Psoas muscle (tissue), 8 donors: ENCODE data around the gene HIRA. TPM values are rescaled to one million over a fixed set of nuclear protein-coding genes. Genes with fewer than 3 reads are reported as not detected.

Experiments
- ATAC-seq, 4 donors: fragments of 200-7000 bp; cut with Tn5 transposase; one replicate each; pipeline ENCODE4 v1.9.1; 2020; ENCODE audit warnings: moderate library complexity in 3 of 4, mild to moderate bottlenecking in 2 of 4
- DNase-seq, 2 donors: peaks; one replicate each; pipeline ENCODE4 v3.0.0-alpha.2; 2020
- H3K27ac ChIP-seq: fragments of 200-600 bp; one replicate; pipeline ENCODE4 v1.8.0; 2022
- H3K27me3 ChIP-seq, 3 donors: fragments of 200-600 bp in 1 of 3; one replicate each; pipeline versions ENCODE4 v1.6.1 to v1.8.0; 2013 to 2022; ENCODE audit warnings: low read length in 2 of 3, mild to moderate bottlenecking in 2 of 3, moderate library complexity in 1 of 3; ENCODE audit not compliant: insufficient read depth in 3 of 3
- H3K36me3 ChIP-seq, 2 donors: fragments of 200-600 bp in 1 of 2; one replicate each; pipeline versions ENCODE4 v1.6.1 to v1.8.0; 2013 to 2022; ENCODE audit warnings: low read depth in 1 of 2, mild to moderate bottlenecking in 1 of 2, moderate library complexity in 1 of 2; ENCODE audit not compliant: insufficient read depth in 1 of 2
- H3K4me1 ChIP-seq: fragments of 200-600 bp; one replicate; pipeline ENCODE4 v1.8.0; 2022
- H3K4me3 ChIP-seq: fragments of 200-600 bp; one replicate; pipeline ENCODE4 v1.8.0; 2022; ENCODE audit warnings: mild to moderate bottlenecking
- H3K9me3 ChIP-seq: fragments of 200-600 bp; one replicate; pipeline ENCODE4 v1.8.0; 2022
- WGBS, 3 donors: extraction: QIAGEN DNeasy Blood & Tissue Kit; methylation state at CpG; one replicate each; pipeline versions ENCODE4 v1.1.6 to v1.1.7; 2013; 5-methylcytosine and 5-hydroxymethylcytosine counted together
- intact Hi-C, 2 donors: fragments of 100-400 bp; cut with DNase I; formaldehyde crosslinking; loops; one replicate each; pipeline versions ENCODE4 v1.11.0 to v1.14.2; 2022
- polyA plus RNA-seq, 3 donors: library from polyadenylated mRNA; stranded (reverse); fragments of 200-250 nt; gene quantifications; one replicate each; pipeline ENCODE4 v1.2.3, GENCODE V29; 2013
- total RNA-seq, 4 donors: library from RNA; stranded (reverse); fragmentation: NEBNext Ultra II Directional in 2 of 4; extraction: Animal tissue kit (Norgen Biotek cat#: 25700) in 2 of 4; gene quantifications; one replicate each; pipeline versions ENCODE4 v1.2.1 to v1.2.4, GENCODE V29; 2021 to 2023
- TF ChIP-seq, protein P1 (sequence below): fragments of 200-600 bp; IDR thresholded peaks from one replicate; pipeline ENCODE4 v1.8.0; 2022; ENCODE audit warnings: antibody characterized with exemption
- donor health status: healthy with polysubstance abuse.
- donor health status: DM: no; HTN: no; CAD: no; lungs with moderate emphysema.
- donor health status: Bipolar disorder and iron deficiency.
- donor health status: healthy.
- donor health status: DM: yes; HTN: yes; CAD: no.
- donor health status: DM: no; HTN: no; CAD: no.
- donor health status: DM: no; HTN: no; CAD: no.
- donor health status: DM: yes; HTN: yes; CAD: no.

The HIRA gene
- total and polyA plus RNA-seq, 7 donors: 12.3 to 32.7 (median 17.2) TPM

GRCh38 chr22:19360862-19361261 is 70.7 kb downstream of the HIRA start:
- H3K4me1 ChIP-seq: no peaks in the 10 kb centered on the region
- no peak for ATAC-seq
- no peak overlapping the region for H3K4me3 ChIP-seq
- DNase-seq: no peak
- WGBS, 3 donors: 96 to 100% (median 96%) methylated on average over 2 of the region's 2 CpGs
- H3K9me3 ChIP-seq: no peaks in the 10 kb centered on the region
- TF ChIP-seq, protein P1, sequence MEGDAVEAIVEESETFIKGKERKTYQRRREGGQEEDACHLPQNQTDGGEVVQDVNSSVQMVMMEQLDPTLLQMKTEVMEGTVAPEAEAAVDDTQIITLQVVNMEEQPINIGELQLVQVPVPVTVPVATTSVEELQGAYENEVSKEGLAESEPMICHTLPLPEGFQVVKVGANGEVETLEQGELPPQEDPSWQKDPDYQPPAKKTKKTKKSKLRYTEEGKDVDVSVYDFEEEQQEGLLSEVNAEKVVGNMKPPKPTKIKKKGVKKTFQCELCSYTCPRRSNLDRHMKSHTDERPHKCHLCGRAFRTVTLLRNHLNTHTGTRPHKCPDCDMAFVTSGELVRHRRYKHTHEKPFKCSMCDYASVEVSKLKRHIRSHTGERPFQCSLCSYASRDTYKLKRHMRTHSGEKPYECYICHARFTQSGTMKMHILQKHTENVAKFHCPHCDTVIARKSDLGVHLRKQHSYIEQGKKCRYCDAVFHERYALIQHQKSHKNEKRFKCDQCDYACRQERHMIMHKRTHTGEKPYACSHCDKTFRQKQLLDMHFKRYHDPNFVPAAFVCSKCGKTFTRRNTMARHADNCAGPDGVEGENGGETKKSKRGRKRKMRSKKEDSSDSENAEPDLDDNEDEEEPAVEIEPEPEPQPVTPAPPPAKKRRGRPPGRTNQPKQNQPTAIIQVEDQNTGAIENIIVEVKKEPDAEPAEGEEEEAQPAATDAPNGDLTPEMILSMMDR: no peak
- intact Hi-C loops: loop anchor here in 1 of 2 donors (10.0 kb wide), 2 partner anchors 56 to 166 kb away; no protein-coding TSS in a partner anchor
- H3K27ac ChIP-seq: no peak overlapping the region
- H3K27me3 ChIP-seq: no peaks in the 10 kb centered on the region
- H3K36me3 ChIP-seq: peaks cover 13 to 94% of the 10 kb centered on the region in 2 donors

DNA sequence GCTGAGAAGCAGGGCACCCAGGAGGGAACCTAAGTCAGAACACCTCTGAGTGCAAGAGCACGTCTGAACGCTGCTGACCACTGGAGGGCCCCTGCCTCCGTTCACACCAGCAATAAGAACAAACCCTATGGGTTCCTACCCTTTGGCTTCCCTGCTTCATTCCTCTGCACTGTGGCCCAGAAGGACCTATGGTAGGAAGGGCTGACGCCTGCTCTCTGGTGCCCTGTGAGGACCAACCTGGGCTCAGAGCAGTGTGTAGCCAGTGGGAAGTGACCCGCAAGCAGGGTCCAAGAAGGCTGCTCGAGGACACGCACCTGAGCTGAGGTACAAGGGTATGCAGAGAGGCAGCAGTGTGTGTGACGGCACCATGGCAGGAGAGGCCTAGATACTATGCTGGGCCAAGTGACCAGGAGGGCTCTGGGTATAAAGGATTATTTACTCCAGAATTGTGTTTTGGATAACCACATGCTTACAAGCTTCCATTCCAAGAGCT is 71.2 kb downstream of the HIRA start:
- no peak for ATAC-seq
- Histone ChIP-seq H3K27ac (no peak overlapping the region), H3K4me1 (no peaks in the 10 kb centered on the region), H3K36me3 (peaks cover 11 to 96% of the 10 kb centered on the region in 2 donors), H3K4me3 (no peak overlapping the region), H3K9me3 (no peaks in the 10 kb centered on the region), H3K27me3 (no peaks in the 10 kb centered on the region)
- TF ChIP-seq, protein P1: no peak
- WGBS, 3 donors: 91 to 94% (median 92%) methylated on average over 8 of the region's 8 CpGs
- no peak for DNase-seq
- intact Hi-C loops: loop anchor here in 1 of 2 donors (10.0 kb wide), 2 partner anchors 56 to 166 kb away; no protein-coding TSS in a partner anchor

- no peaks in the 10 kb centered on the region for H3K9me3 ChIP-seq
- WGBS, 3 donors: 93 to 98% (median 94%) methylated on average over 6 of the region's 6 CpGs
- no peaks in the 10 kb centered on the region for H3K27me3 ChIP-seq
- H3K4me1 ChIP-seq: no peaks in the 10 kb centered on the region
- ATAC-seq (no peak), DNase-seq (no peak)
- peaks cover 7 to 96% of the 10 kb centered on the region in 2 donors for H3K36me3 ChIP-seq
- intact Hi-C loops: loop anchor here in 1 of 2 donors (10.0 kb wide), 2 partner anchors 55 to 165 kb away; no protein-coding TSS in a partner anchor
- H3K27ac ChIP-seq: no peak overlapping the region
- TF ChIP-seq, protein P1: no peak
- no peak overlapping the region for H3K4me3 ChIP-seq
These were observed 71.8 kb downstream of the HIRA start for GRCh38 chr22:19359554-19360299.

DNA sequence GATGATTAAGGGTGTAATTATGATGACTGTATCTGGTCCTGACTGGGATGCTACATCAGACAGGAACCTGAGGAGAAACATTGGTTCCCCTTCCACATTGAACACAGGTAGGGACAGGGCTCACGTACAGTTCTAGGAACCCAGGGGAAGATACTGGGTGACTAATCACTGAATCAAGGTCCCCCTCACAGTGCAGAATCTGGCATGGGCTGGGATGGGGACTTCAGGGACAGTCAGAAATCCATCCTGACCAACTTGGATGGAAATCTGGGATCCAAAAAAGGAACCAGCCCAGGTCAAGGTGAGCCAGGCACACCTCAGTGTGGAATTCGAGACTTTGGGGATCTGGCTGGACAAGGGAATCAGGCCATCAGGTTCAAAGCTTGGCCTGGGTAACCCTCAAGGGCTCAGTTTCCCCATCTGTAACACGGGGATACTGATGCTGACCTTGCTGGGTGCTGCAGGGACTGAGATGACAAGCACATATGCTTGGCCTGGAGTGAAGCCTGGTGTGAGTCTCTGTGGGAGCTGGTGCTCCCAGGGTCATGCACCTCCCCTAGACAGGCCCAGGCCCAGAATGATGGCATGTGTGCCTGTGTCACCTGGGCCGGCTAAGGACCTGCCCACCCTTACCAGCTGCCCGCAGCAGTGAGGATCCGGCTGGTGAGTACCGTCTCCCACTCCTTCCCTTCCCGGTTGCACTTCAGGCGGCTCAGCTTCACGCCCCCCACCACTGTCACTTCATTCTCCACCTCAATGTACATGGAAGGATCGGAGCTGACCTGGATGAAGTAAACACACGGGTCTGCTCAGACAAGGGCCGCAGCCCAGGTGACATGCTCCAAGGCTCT is 72.6 kb downstream of the HIRA start:
- no peak overlapping the region for H3K27ac ChIP-seq
- TF ChIP-seq, protein P1: no peak
- intact Hi-C loops: no loop called here
- H3K36me3 ChIP-seq: peaks cover 7 to 96% of the 10 kb centered on the region in 2 donors
- H3K27me3 ChIP-seq: no peaks in the 10 kb centered on the region
- H3K4me3 ChIP-seq: no peak overlapping the region
- DNase-seq (no peak), ATAC-seq (no peak)
- no peaks in the 10 kb centered on the region for H3K4me1 ChIP-seq
- WGBS, 3 donors: 94 to 97% (median 97%) methylated on average over 13 of the region's 13 CpGs
- H3K9me3 ChIP-seq: no peaks in the 10 kb centered on the region
